DND-41 (cell line): ENCODE measurements around the gene KCNIP1.

Source experiments
- CTCF ChIP-seq: IDR thresholded peaks from 2 replicates; pipeline ENCODE4 v1.5.1; 2012; ENCODE audit warnings: borderline replicate concordance, low read length, moderate library complexity, mild to moderate bottlenecking; ENCODE audit not compliant: poor library complexity, severe bottlenecking; ENCODE audit errors: extremely low read depth
- EZH2 ChIP-seq: IDR thresholded peaks from 3 replicates; pipeline ENCODE4 v1.6.1; 2012; ENCODE audit warnings: borderline replicate concordance, low read depth, mild to moderate bottlenecking, moderate library complexity, low read length, inconsistent platforms; ENCODE audit not compliant: severe bottlenecking

GRCh38 chr5:170691657-170692056 lies 187.8 kb downstream of the KCNIP1 start:
- TF ChIP-seq CTCF (peak; percentile 25), EZH2 (no peak)
